Retinal pigment epithelial cell (primary cell): ENCODE data around the gene MPRIP.

ENCODE experiments used
- DNase-seq: peaks from one replicate; pipeline ENCODE4 v3.0.0-alpha.2; 2010; ENCODE audit warnings: low read depth
- H3K4me3 ChIP-seq: 2 replicates; pipeline ENCODE4 v1.5.1; 2011; ENCODE audit warnings: mild to moderate bottlenecking, low read length, control low read depth, moderate library complexity
- TF ChIP-seq, protein P1 (sequence below): conservative IDR thresholded peaks from 2 replicates; pipeline ENCODE4 v1.5.1; 2011; ENCODE audit warnings: low read depth, low read length, control low read depth, inconsistent platforms

The MPRIP gene

DNA sequence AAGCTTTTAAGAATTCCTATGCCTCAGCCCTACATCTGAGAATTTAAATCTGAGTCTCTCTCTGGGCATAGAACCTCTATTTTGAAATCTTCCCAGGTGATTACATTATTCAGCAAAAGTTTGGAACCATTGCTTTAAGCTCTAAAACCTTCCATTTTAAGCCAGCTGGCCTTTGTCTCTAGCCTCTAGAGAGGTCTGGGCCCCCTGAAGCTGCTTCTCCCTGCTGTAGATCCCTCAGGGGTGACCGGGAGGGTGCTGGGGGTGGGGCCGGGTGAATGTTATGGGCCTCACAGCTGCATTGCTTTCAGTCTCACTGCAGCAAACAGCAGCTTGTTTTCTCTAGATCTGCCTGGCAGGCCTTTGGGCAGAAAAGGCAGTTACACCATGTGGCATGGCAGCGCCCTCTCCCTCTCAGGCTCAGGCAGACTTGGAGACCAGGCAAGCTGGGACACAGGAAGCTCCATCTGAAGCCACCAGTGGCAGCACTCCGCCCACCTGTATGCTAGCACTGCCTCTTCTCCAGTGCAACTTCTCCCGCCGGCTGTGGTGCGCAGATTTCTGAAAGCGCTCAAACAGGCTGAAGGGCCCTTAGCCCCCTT is 66.3 kb downstream of the MPRIP start:
- TF ChIP-seq, protein P1, sequence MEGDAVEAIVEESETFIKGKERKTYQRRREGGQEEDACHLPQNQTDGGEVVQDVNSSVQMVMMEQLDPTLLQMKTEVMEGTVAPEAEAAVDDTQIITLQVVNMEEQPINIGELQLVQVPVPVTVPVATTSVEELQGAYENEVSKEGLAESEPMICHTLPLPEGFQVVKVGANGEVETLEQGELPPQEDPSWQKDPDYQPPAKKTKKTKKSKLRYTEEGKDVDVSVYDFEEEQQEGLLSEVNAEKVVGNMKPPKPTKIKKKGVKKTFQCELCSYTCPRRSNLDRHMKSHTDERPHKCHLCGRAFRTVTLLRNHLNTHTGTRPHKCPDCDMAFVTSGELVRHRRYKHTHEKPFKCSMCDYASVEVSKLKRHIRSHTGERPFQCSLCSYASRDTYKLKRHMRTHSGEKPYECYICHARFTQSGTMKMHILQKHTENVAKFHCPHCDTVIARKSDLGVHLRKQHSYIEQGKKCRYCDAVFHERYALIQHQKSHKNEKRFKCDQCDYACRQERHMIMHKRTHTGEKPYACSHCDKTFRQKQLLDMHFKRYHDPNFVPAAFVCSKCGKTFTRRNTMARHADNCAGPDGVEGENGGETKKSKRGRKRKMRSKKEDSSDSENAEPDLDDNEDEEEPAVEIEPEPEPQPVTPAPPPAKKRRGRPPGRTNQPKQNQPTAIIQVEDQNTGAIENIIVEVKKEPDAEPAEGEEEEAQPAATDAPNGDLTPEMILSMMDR: peak; percentile 8
- no peak for DNase-seq
- no peak overlapping the region for H3K4me3 ChIP-seq

DNA sequence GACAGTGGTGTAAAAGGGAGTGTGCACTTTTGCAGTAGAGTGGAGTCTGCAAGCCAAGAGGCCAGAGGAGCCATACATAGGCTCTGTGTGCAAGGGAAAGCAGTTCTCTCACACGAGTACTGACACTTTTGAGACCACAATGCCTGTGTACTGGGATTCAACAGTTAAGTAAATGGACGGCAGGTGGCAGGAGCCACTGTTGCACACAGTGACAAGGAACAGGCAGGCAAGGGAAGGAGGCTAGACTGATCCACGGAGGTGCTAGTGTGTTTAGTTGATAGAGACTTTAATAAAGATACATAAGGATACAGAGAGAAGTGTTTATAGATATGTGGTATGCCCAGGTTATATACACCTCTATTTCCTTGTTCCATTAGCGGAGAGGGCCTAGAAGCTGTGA is 67.0 kb downstream of the MPRIP start:
- no peak for DNase-seq
- TF ChIP-seq, protein P1: peak; percentile 36
- no peak overlapping the region for H3K4me3 ChIP-seq

DNA sequence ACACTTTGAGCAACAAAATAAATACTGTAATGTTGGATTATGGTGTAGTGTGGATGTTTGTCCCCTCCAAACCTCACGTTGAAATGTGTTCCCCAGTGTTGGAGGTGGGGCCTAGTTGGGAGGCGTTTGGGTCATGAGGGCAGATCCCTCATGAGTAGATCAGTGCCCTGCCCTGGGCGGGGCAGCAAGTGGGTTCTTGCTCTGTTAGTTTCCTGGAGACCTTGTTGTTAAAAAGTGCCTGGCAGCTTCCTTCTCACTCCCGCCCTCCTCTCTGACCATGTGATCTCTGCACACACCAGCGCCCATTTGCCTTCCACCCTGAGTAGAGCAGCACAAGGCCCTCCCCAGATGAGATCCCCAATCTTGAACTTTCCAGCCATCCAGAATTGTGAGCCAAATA is 67.7 kb downstream of the MPRIP start:
- H3K4me3 ChIP-seq: no peak overlapping the region
- DNase-seq: no peak
- TF ChIP-seq, protein P1: no peak

DNA sequence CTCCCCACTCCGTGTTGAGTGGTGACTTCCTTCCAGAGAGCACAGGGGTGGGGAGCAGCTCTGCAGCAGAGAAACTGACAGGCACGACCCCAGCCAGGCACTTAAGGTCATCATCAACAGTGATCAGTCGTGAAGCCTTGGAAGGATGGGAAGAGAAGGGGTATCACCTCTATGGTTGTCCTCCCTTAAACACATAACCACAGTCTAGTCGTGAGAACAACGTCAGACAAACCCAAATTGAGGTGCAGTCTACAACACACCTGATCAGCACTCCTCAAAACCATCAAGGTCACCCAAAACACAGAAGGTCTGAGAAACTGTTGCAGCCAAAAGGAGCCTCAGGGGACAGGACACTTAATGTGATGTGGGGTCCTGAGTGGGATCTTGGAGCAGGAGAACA is 68.3 kb downstream of the MPRIP start:
- TF ChIP-seq, protein P1: no peak
- no peak for DNase-seq
- no peak overlapping the region for H3K4me3 ChIP-seq

DNA sequence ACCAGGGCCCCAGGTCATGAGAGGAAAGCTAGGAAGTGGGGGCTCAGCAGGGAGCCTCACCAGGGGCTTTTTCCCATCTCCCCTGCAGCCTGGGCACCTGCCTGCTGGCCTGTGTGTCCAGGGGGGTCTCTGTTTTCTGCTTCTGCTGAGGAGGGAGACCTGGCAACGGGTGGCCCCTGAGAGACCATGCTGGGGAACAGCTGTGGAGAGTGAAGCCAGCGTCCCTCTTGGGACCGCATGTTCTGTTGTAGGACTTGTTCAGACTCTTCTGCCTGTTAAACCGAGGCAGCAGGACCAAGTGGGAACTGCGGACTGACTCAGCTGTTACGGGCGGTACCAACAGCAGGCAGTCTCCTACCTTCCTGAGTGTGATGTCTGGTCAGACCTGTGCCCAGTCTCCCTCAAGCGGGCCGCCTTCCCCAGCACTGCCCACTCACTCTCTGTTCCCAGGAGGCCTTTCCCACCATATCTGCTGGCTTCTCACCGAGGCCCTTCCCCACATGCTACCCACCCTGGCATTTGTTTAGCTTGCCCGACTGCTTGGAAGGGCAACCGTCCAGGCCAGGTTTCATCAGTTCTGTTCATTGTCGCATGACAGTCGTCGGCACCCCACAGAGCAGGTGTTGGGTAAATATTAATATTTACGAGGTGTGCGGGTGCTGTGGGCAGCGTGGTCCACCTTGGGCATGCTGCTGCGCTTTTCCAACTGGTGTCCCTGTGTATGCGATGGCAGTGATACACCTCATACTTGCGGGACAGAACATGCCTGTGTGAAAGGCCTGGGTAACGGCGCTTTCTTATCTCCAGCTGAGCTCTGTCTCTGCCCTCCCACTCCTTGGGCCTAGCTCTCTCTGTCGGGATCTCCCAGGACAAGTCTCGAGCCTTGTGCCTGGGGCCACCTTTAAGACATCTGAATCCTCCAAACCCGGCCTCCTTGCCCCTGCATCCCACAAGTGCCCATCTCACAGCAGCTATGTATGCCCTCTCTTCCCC is 69.4 kb downstream of the MPRIP start:
- TF ChIP-seq, protein P1: no peak
- H3K4me3 ChIP-seq: no peak overlapping the region
- no peak for DNase-seq

DNA sequence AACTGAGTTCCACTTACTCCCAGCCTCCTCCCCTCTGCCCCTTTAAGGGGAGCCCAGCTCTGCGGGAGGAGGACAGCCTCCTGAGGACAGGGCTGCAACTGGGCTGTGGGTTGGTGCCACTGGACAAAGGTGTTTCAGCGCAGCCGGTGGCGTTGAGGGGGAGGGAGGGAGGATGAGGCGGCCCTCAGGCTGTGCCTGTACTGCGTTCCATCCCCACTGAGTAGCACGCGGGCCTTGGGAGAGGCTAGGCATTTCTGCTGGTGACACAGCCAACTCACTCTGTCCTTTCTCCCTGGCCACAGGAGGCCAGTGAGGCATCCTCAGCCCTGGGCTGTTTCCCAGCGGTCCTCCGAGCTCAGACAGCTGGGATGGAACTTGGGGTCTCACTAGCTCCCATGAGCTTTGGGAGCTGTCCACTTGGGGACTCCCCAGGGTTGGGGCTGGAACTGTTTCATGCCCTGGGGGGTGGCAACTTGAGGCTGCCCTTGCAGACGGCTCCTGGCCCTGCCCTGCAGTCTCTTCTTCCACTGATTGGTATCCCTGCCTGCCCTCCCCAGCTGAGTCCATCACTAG is 70.5 kb downstream of the MPRIP start:
- H3K4me3 ChIP-seq: no peak overlapping the region
- TF ChIP-seq, protein P1: no peak
- DNase-seq: no peak
